AG04450 (cell line): ENCODE results near the gene IPO4. TPM values are rescaled to one million over a fixed set of nuclear protein-coding genes. Genes with fewer than 3 reads are reported as not detected.

ENCODE experiments used
- CTCF ChIA-PET: fragments of 300-600, 350-600 bp; formaldehyde crosslinking; extraction: SDS; loops from one replicate; lab custom pipeline; 2022; ENCODE audit warnings: antibody characterized with exemption, inconsistent platforms; lab: Charles Lee
- POLR2A ChIA-PET: fragments of 350-600 bp; formaldehyde crosslinking; extraction: SDS; loops from one replicate; lab custom pipeline; 2021; ENCODE audit warnings: antibody characterized with exemption, inconsistent platforms; lab: Yijun Ruan, JAX
- DNase-seq: peaks from one replicate; pipeline ENCODE4 v3.0.0-alpha.2; 2011; ENCODE audit warnings: low read depth, low spot score
- H3K27ac ChIP-seq: one replicate; pipeline ENCODE4 v1.5.1; 2012; ENCODE audit warnings: low read depth, low read length, control low read depth
- H3K27me3 ChIP-seq: one replicate; pipeline ENCODE4 v1.6.0; 2012; ENCODE audit warnings: low read length; ENCODE audit not compliant: control insufficient read depth, insufficient read depth
- H3K4me3 ChIP-seq: 2 replicates; pipeline ENCODE4 v1.5.1; 2011; ENCODE audit warnings: mild to moderate bottlenecking, low read depth, low read length, control low read depth
- H3K9me3 ChIP-seq: 2 replicates; pipeline ENCODE4 v1.5.1; 2012; ENCODE audit warnings: low read length; ENCODE audit not compliant: control insufficient read depth, insufficient read depth
- CTCF ChIP-seq: IDR thresholded peaks from 2 replicates; pipeline ENCODE4 v1.5.1; 2011; ENCODE audit warnings: low read depth, low read length, control low read depth, inconsistent platforms
- polyA plus RNA-seq: library from polyadenylated mRNA; depleted of rRNA; stranded (reverse); fragments of >200 nt; gene quantifications from 2 replicates; pipeline ENCODE4 v1.2.3, GENCODE V29; 2011

IPO4 gene
- polyA plus RNA-seq, 1 experiment: 15.2 TPM

GRCh38 chr14:24194873-24195185 lies 6.2 kb upstream of the IPO4 start:
- peak overlapping the region; percentile 94 for H3K27ac ChIP-seq
- DNase-seq: no peak
- ChIA-PET CTCF (interaction anchor here (0.8 to 3.5 kb wide), 4 partner anchors 34 to 138 kb away, joined by 4 to 24 read pairs (median 4); partner anchors contain the start of genes IRF9 and TINF2), POLR2A (interaction anchor here (0.6 to 1.3 kb wide), 5 partner anchors 19 to 105 kb away, joined by 3 to 12 read pairs (median 3); partner anchors contain the start of genes CHMP4A and EMC9)
- no peaks in the 10 kb centered on the region for H3K27me3 ChIP-seq
- no peaks in the 10 kb centered on the region; the same call in 1 of the 2 replicates for H3K9me3 ChIP-seq
- H3K4me3 ChIP-seq: peak overlapping the region; percentile 87
- TF ChIP-seq CTCF: no peak

GRCh38 chr14:24194186-24194872 lies 5.7 kb upstream of the IPO4 start:
- CTCF ChIA-PET: interaction anchor here (0.8 to 3.5 kb wide), 4 partner anchors 33 to 139 kb away, joined by 4 to 24 read pairs (median 4); partner anchors contain the start of genes IRF9 and TINF2
- DNase-seq: no peak
- Histone ChIP-seq H3K9me3 (no peaks in the 10 kb centered on the region; the same call in 1 of the 2 replicates), H3K27me3 (no peaks in the 10 kb centered on the region), H3K27ac (no peak overlapping the region), H3K4me3 (peak overlapping the region; percentile 87)
- POLR2A ChIA-PET: no interaction called here
- TF ChIP-seq CTCF: no peak

DNA sequence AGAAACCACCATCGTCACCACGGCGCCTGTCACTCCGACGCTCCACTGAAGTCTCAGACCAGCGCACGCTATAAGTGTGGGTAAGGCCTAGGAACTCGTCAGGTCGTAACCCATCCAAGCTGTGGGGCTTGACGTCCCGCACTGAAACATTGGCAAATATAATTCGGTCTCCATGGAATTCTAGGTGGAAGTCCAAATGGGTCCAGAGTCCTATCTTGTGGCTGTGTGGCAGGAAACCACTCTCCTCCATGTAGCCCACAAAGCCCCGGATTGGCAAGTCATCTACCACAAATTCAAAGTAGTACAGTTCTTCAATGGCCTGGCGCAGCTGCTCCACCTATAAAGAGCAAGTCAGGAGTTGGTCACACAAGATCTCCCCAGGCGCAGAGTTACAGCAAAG lies 4.3 kb upstream of the IPO4 start:
- Histone ChIP-seq H3K27me3 (no peaks in the 10 kb centered on the region), H3K9me3 (no peaks in the 10 kb centered on the region; the same call in 1 of the 2 replicates), H3K27ac (no peak overlapping the region), H3K4me3 (no peak overlapping the region)
- TF ChIP-seq CTCF: no peak
- CTCF ChIA-PET: no interaction called here
- POLR2A ChIA-PET: no interaction called here
- DNase-seq: no peak

DNA sequence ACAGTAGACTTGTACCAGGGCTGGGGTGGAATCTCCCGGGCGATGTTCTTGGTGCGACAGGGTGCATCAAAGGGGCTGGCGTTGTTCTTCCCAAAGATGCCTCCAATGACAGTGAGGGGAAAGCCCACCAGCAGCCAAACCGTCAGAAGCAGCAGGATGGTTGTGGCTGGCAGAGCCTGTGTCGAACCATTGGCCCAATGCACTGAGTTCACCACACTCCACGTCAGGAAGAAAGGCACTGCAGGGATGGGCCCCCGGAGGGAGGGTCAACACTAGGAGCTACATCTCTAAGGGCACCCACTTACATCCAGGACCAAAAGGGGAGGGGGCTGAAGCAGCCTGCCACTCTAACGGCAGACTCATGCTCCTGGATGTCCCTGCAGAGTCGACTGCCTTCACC lies 1.8 kb upstream of the IPO4 start:
- ChIA-PET CTCF (interaction anchor here (0.9 to 1.1 kb wide), 2 partner anchors 29 to 53 kb away, joined by 3 read pairs; partner anchors contain the start of gene IRF9), POLR2A (no interaction called here)
- Histone ChIP-seq H3K27me3 (no peaks in the 10 kb centered on the region), H3K9me3 (no peaks in the 10 kb centered on the region; the same call in 1 of the 2 replicates), H3K27ac (no peak overlapping the region), H3K4me3 (no peak overlapping the region)
- TF ChIP-seq CTCF: no peak
- no peak for DNase-seq

- no peak overlapping the region for H3K4me3 ChIP-seq
- TF ChIP-seq CTCF: no peak
- no peak for DNase-seq
- no peaks in the 10 kb centered on the region for H3K27me3 ChIP-seq
- no peaks in the 10 kb centered on the region; the same call in 1 of the 2 replicates for H3K9me3 ChIP-seq
- ChIA-PET CTCF (interaction anchor here (0.9 to 1.0 kb wide), 2 partner anchors 54 to 81 kb away, joined by 3 read pairs; no protein-coding TSS in a partner anchor), POLR2A (interaction anchor here (1.5 kb wide), 1 partner anchor 24 kb away, joined by 9 read pairs; the partner anchor contains the start of gene CHMP4A)
- H3K27ac ChIP-seq: peak overlapping the region; percentile 47
Observed at GRCh38 chr14:24189460-24189859, 844 bp upstream of the IPO4 start.
